ENCODE data around the gene SCGB1D2.
"Not testable (repeated sequence)": the region's sequence is repeated elsewhere in the genome, so short reads cannot be mapped to it uniquely, and the experiment has no call there.

The SCGB1D2 gene, protein sequence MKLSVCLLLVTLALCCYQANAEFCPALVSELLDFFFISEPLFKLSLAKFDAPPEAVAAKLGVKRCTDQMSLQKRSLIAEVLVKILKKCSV

DNA sequence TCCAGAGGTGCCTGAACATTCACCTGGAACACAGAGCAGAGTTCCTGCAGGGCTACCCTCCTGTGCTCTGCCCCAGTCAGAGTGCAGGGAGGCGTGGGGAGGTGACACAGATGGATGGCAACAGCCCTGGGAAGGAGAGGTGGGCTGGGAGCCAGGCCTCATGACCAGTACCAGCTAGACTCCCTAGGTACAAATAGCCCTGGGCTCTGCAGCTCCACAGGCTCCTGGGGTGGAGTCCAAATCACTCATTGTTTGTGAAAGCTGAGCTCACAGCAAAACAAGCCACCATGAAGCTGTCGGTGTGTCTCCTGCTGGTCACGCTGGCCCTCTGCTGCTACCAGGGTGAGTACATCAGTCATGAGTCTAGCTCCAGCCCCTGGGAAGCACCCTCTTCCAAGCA, at the start of gene SCGB1D2:
SCGB1D2 (plus strand) TSS at position 219 of the 400 bp plus-strand sequence; CDS start at position 288, 69 bp downstream.
- no peak for DNase-seq (ENCODE audit: low read depth, low spot score)

DNA sequence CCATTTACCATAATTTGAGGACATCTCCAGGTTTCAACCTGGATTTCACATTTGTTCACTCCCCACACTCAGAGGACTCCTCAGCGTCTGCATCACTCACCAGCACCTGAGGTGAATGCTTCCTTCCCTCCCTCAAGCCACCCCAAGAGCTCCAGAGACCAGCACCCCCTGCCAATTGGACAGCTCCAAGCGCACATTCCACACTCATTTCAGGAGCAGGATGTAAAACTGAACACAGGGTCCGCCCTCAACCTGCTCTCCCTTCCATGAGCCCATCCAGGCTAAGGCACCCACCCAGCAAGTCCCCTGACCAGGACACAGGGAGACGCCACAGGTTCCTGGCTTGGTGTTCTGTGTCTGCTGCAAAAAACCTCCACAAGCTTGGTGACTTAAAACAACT, 48.1 kb upstream of the SCGB1D2 start:
- DNase-seq (ENCODE audit: low read depth, low spot score) = no peak

DNA sequence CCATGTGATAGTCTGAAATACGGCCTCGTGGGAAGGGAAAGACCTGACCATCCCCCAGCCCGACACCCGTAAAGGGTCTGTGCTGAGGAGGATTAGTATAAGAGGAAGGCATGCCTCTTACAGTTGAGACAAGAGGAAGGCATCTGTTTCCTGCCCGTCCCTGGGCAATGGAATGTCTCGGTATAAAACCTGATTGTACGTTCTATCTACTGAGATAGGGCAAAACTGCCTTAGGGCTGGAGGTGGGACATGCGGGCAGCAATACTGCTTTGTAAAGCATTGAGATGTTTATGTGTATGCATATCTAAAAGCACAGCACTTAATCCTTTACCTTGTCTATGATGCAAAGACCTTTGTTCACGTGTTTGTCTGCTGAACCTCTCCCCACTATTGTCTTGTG, 47.0 kb upstream of the SCGB1D2 start:
- not testable (repeated sequence) for DNase-seq (ENCODE audit: low read depth, low spot score)

DNA sequence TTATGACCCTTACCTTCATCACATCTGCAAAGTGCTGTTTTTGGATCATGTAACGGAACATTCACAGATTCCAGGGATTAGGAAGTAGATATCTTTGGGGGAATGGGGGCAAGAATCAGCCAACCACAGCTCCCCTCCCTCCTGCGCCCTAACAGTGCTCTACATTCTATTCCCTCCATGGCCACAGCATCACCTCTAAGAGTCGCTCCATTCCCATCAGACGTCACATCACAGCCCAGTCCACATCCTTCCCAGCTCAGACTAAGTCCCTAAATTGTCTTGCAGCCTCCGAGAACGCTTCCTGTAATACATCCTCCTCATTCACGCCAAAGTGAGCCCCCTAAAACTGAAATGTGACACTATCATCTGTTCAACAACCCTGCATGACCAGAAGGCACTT, 46.1 kb upstream of the SCGB1D2 start:
- DNase-seq (ENCODE audit: low read depth, low spot score) = no peak

DNA sequence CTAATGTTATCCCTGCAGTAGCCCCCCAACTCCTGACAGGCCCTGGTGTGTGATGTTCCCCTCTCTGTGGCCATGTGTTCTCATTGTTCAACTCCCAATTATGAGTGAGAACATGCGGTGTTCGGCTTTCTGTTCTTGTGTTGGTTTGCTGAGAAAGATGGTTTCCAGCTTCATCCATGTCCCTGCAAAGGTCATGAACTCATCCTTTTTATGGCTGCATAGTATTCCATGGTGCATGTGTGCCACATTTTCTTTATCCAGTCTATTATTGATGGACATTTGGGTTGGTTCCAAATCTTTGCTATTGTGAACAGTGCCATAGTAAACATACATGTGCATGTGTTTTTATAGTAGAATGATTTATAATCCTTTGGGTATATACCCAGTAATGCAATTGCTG, 44.6 kb upstream of the SCGB1D2 start:
- DNase-seq (ENCODE audit: low read depth, low spot score) = not testable (repeated sequence)

DNA sequence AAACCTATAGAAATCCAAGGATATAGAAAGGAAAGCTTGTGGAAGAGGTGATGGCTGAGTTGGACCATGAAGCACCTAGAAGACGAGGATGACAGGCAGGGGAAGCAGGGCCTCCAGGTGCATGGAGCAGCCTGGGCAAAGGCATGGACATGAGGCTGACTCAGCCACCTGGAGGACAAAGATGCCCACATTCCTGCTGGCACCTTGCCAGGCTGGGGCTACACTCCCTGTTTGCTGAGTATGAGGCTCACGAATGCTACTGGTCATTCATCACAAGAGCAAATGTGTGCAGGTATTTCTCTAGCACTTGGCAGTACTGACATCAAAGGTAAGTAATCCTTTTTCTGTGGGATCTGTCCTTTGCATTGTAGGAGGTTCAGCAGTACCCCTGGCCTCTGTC, 40.7 kb upstream of the SCGB1D2 start:
- DNase-seq (ENCODE audit: low read depth, low spot score) = no peak

DNA sequence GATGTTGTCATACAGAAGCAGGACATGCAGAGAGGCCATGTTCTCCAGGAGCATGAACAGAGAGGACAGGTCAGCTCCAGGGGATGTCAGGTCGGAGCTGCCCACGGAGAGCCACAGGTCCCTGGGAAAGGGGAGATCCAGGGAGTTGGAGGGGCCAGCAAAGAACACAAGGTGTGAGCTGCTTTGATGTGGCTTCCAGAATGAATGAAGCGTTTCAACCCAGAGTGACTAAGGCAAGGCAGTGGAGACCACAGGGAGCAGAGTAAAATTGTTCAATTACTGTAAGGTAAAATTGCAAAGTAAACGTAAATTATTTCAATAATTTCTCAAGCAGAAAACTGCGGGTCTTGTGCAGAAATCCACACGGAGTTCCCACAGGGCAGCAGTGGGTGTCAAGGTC, 39.1 kb upstream of the SCGB1D2 start:
- DNase-seq (ENCODE audit: low read depth, low spot score) = no peak

DNA sequence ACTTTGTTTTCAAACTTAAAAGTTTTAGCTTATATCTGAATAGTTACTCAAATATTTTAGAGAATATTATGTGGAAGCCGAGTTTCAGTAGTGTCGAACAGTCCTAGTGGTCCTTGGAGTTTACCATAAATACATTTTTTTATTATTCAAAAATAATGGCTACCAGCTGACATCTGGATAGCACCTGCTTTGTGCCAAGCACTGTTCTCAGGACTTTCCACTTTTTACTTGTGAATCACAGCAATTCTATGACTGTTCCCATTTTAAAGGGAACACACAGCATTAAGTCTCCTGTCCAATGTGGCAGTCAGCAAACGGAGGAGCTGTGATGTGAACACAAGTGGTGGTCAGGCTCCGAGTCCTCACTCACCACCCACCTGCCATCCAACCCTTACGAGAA, 37.6 kb upstream of the SCGB1D2 start:
- DNase-seq (ENCODE audit: low read depth, low spot score) = no peak

DNA sequence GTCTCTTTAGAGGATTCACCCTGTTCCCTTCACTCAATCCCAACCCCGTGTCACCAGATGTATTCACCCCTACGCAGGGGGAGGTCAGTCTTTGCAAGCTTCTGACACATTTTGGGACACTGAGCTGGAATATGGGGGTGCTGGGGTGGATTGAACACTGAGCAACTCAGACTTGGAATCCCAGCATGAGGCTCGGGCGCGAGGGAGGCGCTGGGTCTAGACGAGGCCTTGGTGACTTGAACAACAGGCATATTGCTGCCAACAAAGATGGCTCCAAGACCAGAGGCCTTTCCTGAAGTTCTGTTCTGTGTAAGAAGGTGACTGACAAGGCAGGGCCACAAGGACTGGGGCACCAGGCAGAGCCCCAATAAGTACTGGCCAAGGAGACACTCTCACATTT, 36.6 kb upstream of the SCGB1D2 start:
- no peak for DNase-seq (ENCODE audit: low read depth, low spot score)

DNA sequence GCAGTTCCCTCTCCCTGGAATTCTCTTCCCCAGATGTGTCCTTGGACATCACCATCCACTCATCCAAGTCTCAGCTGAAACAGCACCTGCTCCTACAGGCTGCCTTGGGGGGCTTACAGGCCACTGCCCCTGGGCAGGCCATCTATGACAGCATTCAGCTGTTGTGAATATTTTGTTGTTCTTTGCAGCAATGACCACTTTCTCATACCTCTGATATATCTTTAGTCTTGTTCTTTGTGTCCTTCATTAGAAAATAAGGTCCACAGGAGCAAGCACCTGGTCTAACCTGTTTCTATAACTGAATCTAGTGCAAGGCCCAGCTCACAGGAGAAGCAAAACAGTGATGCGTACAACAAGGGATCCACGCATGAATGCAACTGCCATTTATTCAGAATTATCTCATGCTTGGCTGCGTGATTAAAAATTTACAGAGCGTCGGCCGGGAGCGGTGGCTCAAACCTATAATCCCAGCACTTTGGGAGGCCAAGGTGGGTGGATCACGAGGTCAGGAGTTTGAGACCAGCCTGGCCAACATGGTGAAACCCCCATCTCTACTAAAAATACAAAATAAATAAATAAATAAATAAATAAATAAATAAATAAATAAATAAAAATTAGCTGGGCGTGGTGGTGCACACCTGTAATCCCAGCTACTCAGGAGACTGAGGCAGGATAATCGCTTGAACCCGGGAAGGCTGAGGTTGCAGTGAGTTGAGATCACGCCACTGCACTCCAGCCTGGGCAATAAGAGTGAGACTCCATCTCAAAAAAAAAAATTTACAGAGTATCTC, 35.6 kb upstream of the SCGB1D2 start:
- not testable (repeated sequence) for DNase-seq (ENCODE audit: low read depth, low spot score)

DNA sequence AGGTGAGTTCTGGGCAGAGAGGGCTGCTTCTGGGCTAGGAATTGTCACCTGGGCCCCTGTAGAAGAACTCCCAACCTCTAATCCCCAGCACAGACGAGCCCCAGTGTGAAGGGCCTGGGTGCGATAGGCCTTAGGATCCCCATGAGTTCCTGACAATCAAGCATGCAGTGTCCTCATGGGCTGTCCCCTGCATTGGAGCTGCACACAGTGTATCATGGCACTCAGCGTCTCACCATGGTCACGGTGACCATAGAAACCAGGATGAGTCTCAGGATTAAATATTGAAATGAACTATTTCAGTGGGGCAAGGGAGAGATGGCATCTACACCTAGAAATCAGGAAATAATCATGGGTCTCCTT, 33.3 kb upstream of the SCGB1D2 start:
- DNase-seq (ENCODE audit: low read depth, low spot score) = no peak

DNA sequence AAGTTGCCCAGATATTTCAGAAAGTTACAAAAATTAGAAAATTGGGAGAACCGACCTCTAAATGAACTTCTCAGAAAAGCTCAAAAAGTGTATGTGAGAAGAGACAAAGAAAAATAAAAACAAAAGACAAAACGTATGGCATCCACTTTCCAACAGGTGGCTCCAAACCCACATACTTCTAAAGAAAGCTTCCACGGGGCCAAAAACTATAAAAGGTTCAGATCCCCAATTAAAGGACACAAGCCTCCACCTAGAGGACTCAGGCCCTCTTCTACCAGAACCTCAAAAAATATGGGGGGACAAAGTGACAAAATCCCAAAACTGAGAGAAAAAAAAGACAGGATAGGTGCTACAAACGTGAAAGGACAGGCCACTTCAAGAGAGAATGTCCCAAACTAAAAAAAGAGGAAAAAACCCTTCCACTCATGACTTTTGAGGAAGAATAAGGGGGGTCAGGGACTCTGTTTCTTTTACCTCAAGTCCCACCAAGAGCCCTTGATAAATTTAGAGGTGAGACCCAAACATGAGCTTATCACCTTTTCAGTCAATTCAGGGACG, 24.8 kb upstream of the SCGB1D2 start:
- DNase-seq (ENCODE audit: low read depth, low spot score) = no peak

DNA sequence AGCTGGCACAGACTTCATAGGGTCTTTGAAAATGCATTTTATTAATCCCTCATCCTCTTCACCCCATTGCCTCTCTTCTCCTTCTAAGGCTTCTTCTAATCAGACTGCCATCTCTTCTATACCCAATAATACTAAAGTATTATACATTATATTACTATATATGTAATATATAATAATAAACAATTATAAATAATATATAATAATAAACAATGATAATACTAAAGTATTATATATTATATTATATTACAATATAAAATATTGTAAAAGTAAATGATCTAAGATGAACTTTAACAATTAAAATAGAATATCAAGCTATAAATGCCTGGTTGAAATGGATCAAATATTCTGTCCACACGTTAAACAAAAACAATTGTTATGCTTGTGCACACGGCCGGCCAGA, 20.5 kb upstream of the SCGB1D2 start:
- no peak for DNase-seq (ENCODE audit: low read depth, low spot score)

DNA sequence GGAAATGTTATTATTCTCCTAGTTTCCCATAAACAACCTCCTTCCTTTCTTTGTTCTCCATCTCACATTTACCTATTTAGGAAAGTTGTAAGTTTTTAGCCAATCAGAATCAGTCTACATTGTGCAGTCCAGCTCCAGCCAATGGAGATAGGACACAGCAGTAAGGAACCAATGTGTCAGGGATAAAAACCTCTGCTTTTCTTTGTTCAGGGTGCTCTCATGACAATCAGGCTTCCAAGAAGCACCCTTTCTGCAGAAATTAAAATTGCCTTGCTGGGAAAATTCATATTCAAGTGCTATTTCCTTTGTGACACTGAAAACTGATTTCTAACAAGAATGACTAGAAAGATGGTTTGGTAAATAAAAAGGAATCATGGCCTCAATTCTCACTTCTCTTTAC, 18.9 kb upstream of the SCGB1D2 start:
- DNase-seq (ENCODE audit: low read depth, low spot score) = no peak

DNA sequence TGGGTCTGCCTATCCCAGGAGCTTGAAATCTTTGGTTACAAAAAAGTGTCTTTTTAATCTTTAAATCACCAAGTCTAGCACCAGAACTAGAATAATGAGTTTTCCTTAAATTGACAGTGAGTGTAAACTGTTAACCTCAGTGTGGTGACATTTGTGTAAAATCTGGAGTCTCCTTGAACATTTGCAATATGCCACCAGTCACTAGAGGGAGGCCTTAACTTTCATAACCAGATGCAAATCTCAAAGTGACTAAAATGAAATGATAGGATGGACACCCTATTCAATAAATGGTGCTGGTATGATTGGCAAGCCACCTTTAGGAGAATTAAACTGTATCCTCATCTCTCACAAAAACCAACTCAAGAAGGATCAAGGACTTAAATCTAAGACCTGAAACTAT, 8.3 kb upstream of the SCGB1D2 start:
- DNase-seq (ENCODE audit: low read depth, low spot score) = no peak

DNA sequence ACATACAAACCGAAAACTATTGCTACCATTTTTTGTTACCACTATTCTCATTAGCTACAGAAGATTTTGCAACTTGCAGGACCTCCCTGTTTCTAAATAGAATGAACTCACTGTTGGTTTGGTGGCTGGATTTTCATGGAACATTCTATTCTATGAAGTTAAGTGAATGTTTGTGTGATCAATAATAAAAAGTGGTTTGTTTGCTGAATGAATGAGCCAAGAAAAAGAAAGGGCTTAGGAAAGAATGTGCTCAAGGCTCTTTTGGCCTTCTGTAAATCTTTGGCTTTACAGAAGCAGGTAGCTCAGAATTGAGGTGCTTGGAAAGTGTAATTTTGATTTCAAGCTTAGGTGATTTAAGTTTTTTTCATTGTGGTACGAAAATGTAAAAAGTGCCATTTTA, 5.9 kb upstream of the SCGB1D2 start:
- DNase-seq (ENCODE audit: low read depth, low spot score) = no peak

DNA sequence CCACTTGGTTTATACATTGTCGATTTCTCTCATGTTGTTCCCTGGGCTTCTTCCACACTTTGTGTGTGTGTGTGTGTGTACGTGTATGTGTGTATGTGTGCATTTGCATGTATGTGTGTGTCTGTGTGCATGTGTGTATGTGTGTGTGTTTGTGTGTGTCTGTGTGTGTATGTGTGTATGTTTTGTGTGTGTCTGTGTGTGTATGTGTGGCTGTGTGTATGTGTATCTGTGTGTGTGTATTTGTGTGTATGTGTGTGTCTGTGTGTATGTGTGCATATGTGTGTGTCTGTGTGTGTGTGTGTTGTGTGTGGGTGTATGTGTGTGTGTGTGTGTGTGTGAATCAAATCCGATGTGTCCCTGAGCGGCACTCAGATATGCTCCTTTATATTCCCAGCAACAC, 4.5 kb upstream of the SCGB1D2 start:
- no peak for DNase-seq (ENCODE audit: low read depth, low spot score)

DNA sequence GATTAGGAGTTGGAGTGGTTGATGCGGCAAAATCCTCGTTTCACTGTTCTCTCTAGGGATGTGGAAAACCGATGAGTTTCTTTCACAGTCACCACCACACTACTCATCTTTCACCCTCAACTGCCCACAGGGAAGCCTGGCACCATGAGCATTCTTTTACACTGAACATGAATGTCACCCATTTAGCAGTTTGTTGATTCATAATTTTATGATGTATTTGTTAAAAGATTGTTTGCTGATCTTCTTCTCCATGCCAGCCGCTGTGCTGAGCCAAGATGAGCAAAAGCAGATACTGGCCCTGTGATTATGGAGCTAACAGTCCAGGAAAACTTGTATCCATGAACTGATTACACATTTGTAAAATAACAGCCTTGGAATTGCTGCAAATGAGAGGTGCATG, 3.9 kb upstream of the SCGB1D2 start:
- DNase-seq (ENCODE audit: low read depth, low spot score) = no peak

DNA sequence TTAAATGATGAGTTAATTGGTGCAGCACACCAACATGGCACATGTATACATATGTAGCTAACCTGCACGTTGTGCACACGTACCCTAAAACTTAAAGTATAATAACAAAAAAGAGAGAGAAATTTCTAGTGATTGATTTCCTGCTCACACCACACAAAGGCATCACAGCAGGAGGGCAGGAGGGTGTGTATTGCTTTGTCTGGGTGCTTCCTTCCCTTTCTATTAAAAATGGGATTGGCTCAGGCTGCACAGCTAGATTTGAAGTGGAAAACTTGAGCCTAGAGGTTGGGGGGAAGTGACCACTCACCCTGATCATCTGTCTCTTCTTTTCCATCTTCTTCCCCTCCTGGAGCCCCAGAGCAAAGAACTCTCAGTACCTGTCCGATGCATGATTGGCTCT, 944 bp upstream of the SCGB1D2 start:
- DNase-seq (ENCODE audit: low read depth, low spot score) = no peak

DNA sequence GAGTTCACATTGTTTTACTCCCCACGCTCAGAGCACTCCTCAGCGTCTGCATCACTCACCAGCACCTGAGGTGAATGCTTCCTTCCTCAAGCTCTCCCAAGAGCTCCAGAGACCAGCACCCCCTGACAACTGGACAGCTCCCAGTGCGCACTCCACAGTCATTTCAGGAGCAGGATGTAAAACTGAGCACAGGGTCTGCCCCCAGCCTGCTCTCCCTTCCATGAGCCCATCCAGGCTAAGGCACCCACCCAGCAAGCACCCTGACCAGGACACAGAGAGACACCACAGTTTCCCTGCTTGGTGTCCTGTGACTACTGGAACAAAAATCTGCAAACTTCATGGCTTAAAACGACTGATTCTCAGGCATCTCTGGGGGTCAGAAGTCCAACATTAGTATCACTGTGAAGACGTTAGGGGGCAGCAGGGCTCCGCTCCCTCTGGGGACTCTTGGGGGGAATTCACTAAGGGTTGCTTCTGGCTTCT, 3.3 kb downstream of the SCGB1D2 start:
- DNase-seq (ENCODE audit: low read depth, low spot score) = no peak

DNA sequence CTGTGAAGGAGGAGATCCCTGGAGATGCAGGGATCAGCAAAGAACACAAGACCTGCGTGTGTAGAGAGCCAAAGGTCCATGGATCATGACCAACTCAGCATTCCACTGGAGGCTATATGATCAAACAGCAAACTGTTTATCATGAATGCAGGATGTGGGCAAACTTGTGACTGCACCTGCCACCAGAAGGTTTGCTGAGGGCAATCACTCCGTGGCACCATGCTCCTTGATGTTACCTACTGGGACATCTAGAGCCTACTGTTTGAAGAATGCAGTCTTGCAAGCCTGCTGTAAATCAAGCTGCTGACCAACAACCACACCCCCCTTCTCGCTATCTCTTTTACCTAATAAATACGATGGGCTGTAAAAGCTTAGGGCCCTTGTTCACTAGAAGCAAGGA, 9.7 kb downstream of the SCGB1D2 start:
- no peak for DNase-seq (ENCODE audit: low read depth, low spot score)

DNA sequence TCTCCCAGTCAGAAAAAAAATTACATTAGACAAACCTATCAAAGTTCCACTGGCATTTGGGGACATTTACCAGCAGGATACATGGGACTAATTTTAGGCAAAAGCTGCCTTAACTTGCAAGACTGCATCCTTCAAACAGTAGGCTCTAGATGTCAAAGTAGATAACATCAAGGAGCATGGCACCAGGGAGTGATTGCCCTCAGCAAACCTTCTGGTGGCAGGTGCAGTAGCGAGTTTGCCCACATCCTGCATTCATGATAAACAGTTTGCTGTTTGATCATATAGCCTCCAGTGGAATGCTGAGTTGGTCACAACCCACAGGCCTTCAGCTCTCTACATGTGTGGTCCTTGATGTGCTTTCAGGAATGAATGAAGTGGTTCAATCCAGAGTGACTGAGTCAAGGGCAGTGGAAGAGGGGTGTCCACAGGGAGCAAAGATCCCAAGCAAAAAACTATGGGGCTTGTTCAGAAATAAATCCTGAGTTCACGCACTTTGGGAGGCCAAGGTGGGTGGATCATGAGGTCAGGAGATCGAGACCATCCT, 12.0 kb downstream of the SCGB1D2 start:
- DNase-seq (ENCODE audit: low read depth, low spot score) = no peak

DNA sequence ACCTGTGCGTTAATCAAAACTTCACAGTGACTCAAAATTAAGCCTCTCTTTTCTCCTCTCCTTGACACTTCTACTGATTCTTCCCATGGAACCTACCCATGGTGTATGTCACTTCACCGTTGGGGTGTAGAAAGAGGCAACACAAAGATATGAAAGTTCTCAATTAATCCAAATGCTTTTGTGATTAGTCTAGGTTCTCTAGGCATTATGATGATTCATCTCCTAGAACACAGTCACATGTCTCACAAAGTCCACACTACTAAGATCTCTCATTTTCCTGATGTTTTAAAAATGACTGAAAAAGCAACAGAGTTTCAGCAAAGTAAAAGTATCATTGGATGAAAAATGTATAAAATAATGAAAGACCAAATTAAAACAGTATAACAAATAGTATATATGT, 14.2 kb downstream of the SCGB1D2 start:
- DNase-seq (ENCODE audit: low read depth, low spot score) = no peak

All from smooth muscle cell of the brain vasculature (primary cell).